Adipose tissue (tissue), 3 donors: Measurements from ENCODE around the gene GPBAR1. TPM values are rescaled to one million over a fixed set of nuclear protein-coding genes. Genes with fewer than 3 reads are reported as not detected.
"Not testable (repeated sequence)": the region's sequence is repeated elsewhere in the genome, so short reads cannot be mapped to it uniquely, and the experiment has no call there.

Source experiments
- H3K27ac ChIP-seq: one replicate; pipeline ENCODE4 v1.5.1; 2013; ENCODE audit warnings: low read depth, low read length
- WGBS, 3 donors: extraction: QIAGEN DNeasy Blood & Tissue Kit; methylation state at CpG; one replicate each; pipeline ENCODE4 v1.1.7; 2013; 5-methylcytosine and 5-hydroxymethylcytosine counted together
- polyA plus RNA-seq, 3 donors: library from polyadenylated mRNA; stranded (reverse); fragments of 200-250 nt; gene quantifications; one replicate each; pipeline ENCODE4 v1.2.3, GENCODE V29; 2013
- donor health status: healthy with polysubstance abuse.
- donor health status: Bipolar disorder and iron deficiency.
- donor health status: healthy.

GPBAR1 gene
- polyA plus RNA-seq, 3 donors = 1.9 to 75.3 (median 29.4) TPM

- 67 to 80% (median 75%) methylated on average over 17 of the region's 17 CpGs for WGBS, 3 donors
Observed at GRCh38 chr2:218263817-218264641, 3.2 kb downstream of the GPBAR1 start.

GRCh38 chr2:218264773-218265561, 4.2 kb downstream of the GPBAR1 start:
- WGBS, 3 donors = 57 to 89% (median 82%) methylated on average over 22 of the region's 22 CpGs
- H3K27ac ChIP-seq = no peak overlapping the region

More at GRCh38 chr2:218263817-218264641, 3.2 kb downstream of the GPBAR1 start:
- H3K27ac ChIP-seq = no peak overlapping the region

- H3K27ac ChIP-seq = no peak overlapping the region
- WGBS, 3 donors = 86 to 95% (median 94%) methylated on average over 8 of the region's 8 CpGs
Observed at GRCh38 chr2:218265626-218266025, 4.8 kb downstream of the GPBAR1 start.

- no peak overlapping the region for H3K27ac ChIP-seq
- WGBS, 3 donors = 91 to 96% (median 93%) methylated on average over 14 to 15 of the region's 15 CpGs
Observed at GRCh38 chr2:218266316-218266979, 5.6 kb downstream of the GPBAR1 start.

- H3K27ac ChIP-seq = no peak overlapping the region
- WGBS, 3 donors = 95 to 97% (median 95%) methylated on average over 6 of the region's 6 CpGs
Observed at GRCh38 chr2:218267259-218267658, 6.4 kb downstream of the GPBAR1 start.

GRCh38 chr2:218269900-218270720, 9.3 kb downstream of the GPBAR1 start, which contains the start of the genes AAMP and PNKD:
Gene AAMP, minus strand, starts transcription at chr2:218270137. Its CDS starts 51 bp downstream, at chr2:218270086.
Gene PNKD, plus strand, starts transcription at chr2:218270519. Its CDS starts 17 bp downstream, at chr2:218270536.
- 0 to 1% (median 0%) methylated on average over 61 to 64 of the region's 64 CpGs for WGBS, 3 donors
- H3K27ac ChIP-seq = no peak within 1 kb of the TSS

GRCh38 chr2:218270721-218271486, 10.1 kb downstream of the GPBAR1 start:
- 2 to 7% (median 6%) methylated on average over 23 of the region's 23 CpGs for WGBS, 3 donors
- H3K27ac ChIP-seq = no peak overlapping the region

GRCh38 chr2:218271487-218271797, 10.6 kb downstream of the GPBAR1 start:
- 19 to 53% (median 42%) methylated on average over 4 of the region's 4 CpGs for WGBS, 3 donors
- H3K27ac ChIP-seq = no peak overlapping the region

GRCh38 chr2:218271865-218272530, 11.2 kb downstream of the GPBAR1 start:
- no peak overlapping the region for H3K27ac ChIP-seq
- WGBS, 3 donors = 32 to 61% (median 47%) methylated on average over 5 of the region's 5 CpGs

GRCh38 chr2:218272531-218273212, 11.9 kb downstream of the GPBAR1 start:
- 18 to 25% (median 22%) methylated on average over 18 of the region's 18 CpGs for WGBS, 3 donors
- H3K27ac ChIP-seq = no peak overlapping the region

- WGBS, 3 donors = 75 to 87% (median 79%) methylated on average over 8 of the region's 8 CpGs
- not testable (repeated sequence) for H3K27ac ChIP-seq
Observed at GRCh38 chr2:218273214-218273907, 12.5 kb downstream of the GPBAR1 start.

- H3K27ac ChIP-seq = no peak overlapping the region
- WGBS, 3 donors = 54 to 81% (median 70%) methylated on average over 2 of the region's 2 CpGs
Observed at GRCh38 chr2:218273908-218274249, 13.1 kb downstream of the GPBAR1 start.

GRCh38 chr2:218274586-218274985, 13.8 kb downstream of the GPBAR1 start:
- no peak overlapping the region for H3K27ac ChIP-seq
- WGBS, 3 donors = 65 to 75% (median 74%) methylated on average over 4 of the region's 4 CpGs

- H3K27ac ChIP-seq = no peak overlapping the region
- 71 to 81% (median 79%) methylated on average over 9 of the region's 9 CpGs for WGBS, 3 donors
Observed at GRCh38 chr2:218275371-218276072, 14.7 kb downstream of the GPBAR1 start.

- no peak overlapping the region for H3K27ac ChIP-seq
- WGBS, 3 donors = 77 to 82% (median 77%) methylated on average over 12 of the region's 12 CpGs
Observed at GRCh38 chr2:218276986-218277755, 16.4 kb downstream of the GPBAR1 start.
